HG03139 (cell line): ENCODE data around the gene CILP2.

Experiments
- ATAC-seq: cut with Tn5 transposase; IDR thresholded peaks from one replicate; pipeline ENCODE4 v1.9.1; 2021; ENCODE audit not compliant: unreplicated experiment

Gene CILP2

GRCh38 chr19:19528721-19529490, 9.2 kb upstream of the CILP2 start, which contains the start of gene YJEFN3:
TSS of gene YJEFN3 (plus strand) at chr19:19528911. CDS start at chr19:19528933, 22 bp downstream.
- no peak for ATAC-seq

GRCh38 chr19:19529783-19530422, 8.2 kb upstream of the CILP2 start:
- no peak for ATAC-seq

- no peak for ATAC-seq
These were observed 7.7 kb upstream of the CILP2 start for GRCh38 chr19:19530423-19530804.

GRCh38 chr19:19530889-19531288, 7.2 kb upstream of the CILP2 start:
- no peak for ATAC-seq

- ATAC-seq, result no peak
These were observed 5.9 kb upstream of the CILP2 start for GRCh38 chr19:19531951-19532805.

GRCh38 chr19:19532806-19533701, 5.0 kb upstream of the CILP2 start:
- ATAC-seq, result no peak

- no peak for ATAC-seq
These were observed 4.2 kb upstream of the CILP2 start for GRCh38 chr19:19533841-19534240.

GRCh38 chr19:19534556-19535265, 3.4 kb upstream of the CILP2 start:
- ATAC-seq, result no peak

- ATAC-seq, result no peak
These were observed 2.5 kb upstream of the CILP2 start for GRCh38 chr19:19535311-19536191.

GRCh38 chr19:19537075-19538048, 703 bp upstream of the CILP2 start:
- ATAC-seq, result no peak

- ATAC-seq, result no peak
These were observed 711 bp downstream of the CILP2 start for GRCh38 chr19:19538785-19539166.

- no peak for ATAC-seq
These were observed 1.6 kb downstream of the CILP2 start for GRCh38 chr19:19539698-19540063.

GRCh38 chr19:19540064-19540714, 2.1 kb downstream of the CILP2 start:
- no peak for ATAC-seq

- ATAC-seq, result no peak
These were observed 2.9 kb downstream of the CILP2 start for GRCh38 chr19:19540715-19541515.

GRCh38 chr19:19541616-19542015, 3.6 kb downstream of the CILP2 start:
- no peak for ATAC-seq

GRCh38 chr19:19542507-19542906, 4.4 kb downstream of the CILP2 start:
- ATAC-seq, result no peak

GRCh38 chr19:19543101-19543500, 5.0 kb downstream of the CILP2 start:
- no peak for ATAC-seq
